HepG2 (cell line): Measurements from ENCODE around the gene ZNF524. TPM values are rescaled to one million over a fixed set of nuclear protein-coding genes. Genes with fewer than 3 reads are reported as not detected.

Source experiments
- ARHGAP35 ChIP-seq: sonication (generic); formaldehyde crosslinking; IDR thresholded peaks from 2 replicates; pipeline ENCODE4 v1.9.0; 2022; ENCODE audit warnings: mild to moderate bottlenecking, inconsistent platforms, moderate library complexity, missing genetic modification reagents, borderline replicate concordance
- BATF2 ChIP-seq: sonication (generic); formaldehyde crosslinking; IDR thresholded peaks from 2 replicates; pipeline ENCODE4 v1.8.0; 2022; ENCODE audit warnings: mild to moderate bottlenecking, missing genetic modification reagents, moderate library complexity
- EZH2 ChIP-seq: conservative IDR thresholded peaks from 2 replicates; pipeline ENCODE4 v1.6.1; 2012; ENCODE audit warnings: mild to moderate bottlenecking, low read depth, low read length, moderate library complexity
- FIP1L1 ChIP-seq: fragments of 200-400 bp; formaldehyde crosslinking; IDR thresholded peaks from 2 replicates; pipeline ENCODE4 v1.6.1; 2018; ENCODE audit warnings: low read depth, mild to moderate bottlenecking, low read length, moderate library complexity, borderline replicate concordance; ENCODE audit not compliant: insufficient read depth
- HBP1 ChIP-seq: IDR thresholded peaks from 2 replicates; pipeline ENCODE4 v1.6.1; 2016; ENCODE audit warnings: low read depth, control low read depth
- HMG20B ChIP-seq: conservative IDR thresholded peaks from 2 replicates; pipeline ENCODE4 v1.6.1; 2016; ENCODE audit warnings: missing genetic modification reagents, missing compliant biosample characterization
- KLF13 ChIP-seq: sonication (generic); formaldehyde crosslinking; IDR thresholded peaks from 2 replicates; pipeline ENCODE4 v1.4.0; 2020; ENCODE audit warnings: mild to moderate bottlenecking, missing genetic modification reagents
- MED8 ChIP-seq: sonication (generic); formaldehyde crosslinking; IDR thresholded peaks from 2 replicates; pipeline ENCODE4 v1.8.1; 2023; ENCODE audit warnings: mild to moderate bottlenecking, missing genetic modification reagents; ENCODE audit not compliant: insufficient replicate concordance
- PHF21A ChIP-seq: sonication (generic); formaldehyde crosslinking; IDR thresholded peaks from 2 replicates; pipeline ENCODE4 v1.5.0; 2020; ENCODE audit warnings: mild to moderate bottlenecking, missing genetic modification reagents
- RBAK ChIP-seq: sonication (generic); formaldehyde crosslinking; IDR thresholded peaks from 2 replicates; pipeline ENCODE4 v1.5.1; 2020; ENCODE audit warnings: mild to moderate bottlenecking, missing genetic modification reagents
- SCMH1 ChIP-seq: sonication (generic); formaldehyde crosslinking; IDR thresholded peaks from 2 replicates; pipeline ENCODE4 v1.9.0; 2021; ENCODE audit warnings: missing genetic modification reagents, mild to moderate bottlenecking, borderline replicate concordance
- SPEN ChIP-seq: sonication (generic); formaldehyde crosslinking; IDR thresholded peaks from 2 replicates; pipeline ENCODE4 v1.5.1; 2020; ENCODE audit warnings: low read depth, mild to moderate bottlenecking, missing genetic modification reagents
- TBX2 ChIP-seq: sonication (generic); formaldehyde crosslinking; IDR thresholded peaks from 2 replicates; pipeline ENCODE4 v1.5.0; 2020; ENCODE audit warnings: missing genetic modification reagents, mild to moderate bottlenecking, borderline replicate concordance
- THAP9 ChIP-seq: sonication (generic); formaldehyde crosslinking; IDR thresholded peaks from 2 replicates; pipeline ENCODE4; 2020; ENCODE audit warnings: missing genetic modification reagents, mild to moderate bottlenecking, borderline replicate concordance
- XRCC5 ChIP-seq: fragments of 200-400 bp; formaldehyde crosslinking; optimal IDR thresholded peaks from 2 replicates; pipeline ENCODE3; 2017; ENCODE audit warnings: mild to moderate bottlenecking, low read length
- ZNF121 ChIP-seq: sonication (generic); formaldehyde crosslinking; IDR thresholded peaks from 2 replicates; pipeline ENCODE4 v1.5.0; 2020; ENCODE audit warnings: mild to moderate bottlenecking, missing genetic modification reagents
- ZNF343 ChIP-seq: sonication (generic); formaldehyde crosslinking; IDR thresholded peaks from 2 replicates; pipeline ENCODE4 v1.4.0; 2020; ENCODE audit warnings: mild to moderate bottlenecking, missing genetic modification reagents
- ZNF563 ChIP-seq: sonication (generic); formaldehyde crosslinking; IDR thresholded peaks from 2 replicates; pipeline ENCODE4 v1.8.0; 2022; ENCODE audit warnings: mild to moderate bottlenecking, moderate library complexity, missing genetic modification reagents
- ZNF672 ChIP-seq: sonication (generic); formaldehyde crosslinking; IDR thresholded peaks from 2 replicates; pipeline ENCODE4 v1.8.1; 2022; ENCODE audit warnings: missing genetic modification reagents
- ZNF720 ChIP-seq: sonication (generic); formaldehyde crosslinking; IDR thresholded peaks from 2 replicates; pipeline ENCODE4 v1.4.0; 2020; ENCODE audit warnings: missing genetic modification reagents
- ZSCAN20 ChIP-seq: sonication (generic); formaldehyde crosslinking; IDR thresholded peaks from 2 replicates; pipeline ENCODE4 v1.4.0; 2020; ENCODE audit warnings: missing genetic modification reagents, mild to moderate bottlenecking, borderline replicate concordance
- polyA plus RNA-seq, 8 experiments: library from polyadenylated mRNA; depleted of rRNA in 3 of 8; stranded (reverse) in 7 of 8; unstranded in 1 of 8; fragments of >200 nt; fragmentation: Illumina TruSeq in 4 of 8; extraction: Trizol in 4 of 8; gene quantifications; 2 replicates each; pipeline versions ENCODE4 v1.2.1 to v1.2.3, GENCODE V29; 2011 to 2016; ENCODE audit warnings: low read depth in 4 of 8, missing spikeins in 1 of 8, mixed read lengths in 1 of 8; ENCODE audit not compliant: insufficient read depth in 1 of 8
- total RNA-seq, 5 experiments: library from RNA; depleted of rRNA; stranded (reverse); fragments of >200 nt; fragmentation: Illumina TruSeq; extraction: Trizol; gene quantifications; 2 replicates each; pipeline ENCODE4 v1.2.3, GENCODE V29; 2016; ENCODE audit warnings: low read depth in 1 of 5
- TF ChIP-seq, protein P1 (sequence below): sonication (generic); formaldehyde crosslinking; IDR thresholded peaks from 2 replicates; pipeline ENCODE4 v1.8.1; 2023; ENCODE audit warnings: missing genetic modification reagents, inconsistent platforms, borderline replicate concordance
- TF ChIP-seq, protein P2 (sequence below): IDR thresholded peaks from 2 replicates; pipeline ENCODE4 v1.6.1; 2016; ENCODE audit warnings: missing genetic modification reagents, missing compliant biosample characterization

The ZNF524 gene
- total and polyA plus RNA-seq, 2 of the 13 experiments (the other 11 are each of a cell fraction or from before 2014, with no cell fraction given) = 3.2 to 4.6 TPM

DNA sequence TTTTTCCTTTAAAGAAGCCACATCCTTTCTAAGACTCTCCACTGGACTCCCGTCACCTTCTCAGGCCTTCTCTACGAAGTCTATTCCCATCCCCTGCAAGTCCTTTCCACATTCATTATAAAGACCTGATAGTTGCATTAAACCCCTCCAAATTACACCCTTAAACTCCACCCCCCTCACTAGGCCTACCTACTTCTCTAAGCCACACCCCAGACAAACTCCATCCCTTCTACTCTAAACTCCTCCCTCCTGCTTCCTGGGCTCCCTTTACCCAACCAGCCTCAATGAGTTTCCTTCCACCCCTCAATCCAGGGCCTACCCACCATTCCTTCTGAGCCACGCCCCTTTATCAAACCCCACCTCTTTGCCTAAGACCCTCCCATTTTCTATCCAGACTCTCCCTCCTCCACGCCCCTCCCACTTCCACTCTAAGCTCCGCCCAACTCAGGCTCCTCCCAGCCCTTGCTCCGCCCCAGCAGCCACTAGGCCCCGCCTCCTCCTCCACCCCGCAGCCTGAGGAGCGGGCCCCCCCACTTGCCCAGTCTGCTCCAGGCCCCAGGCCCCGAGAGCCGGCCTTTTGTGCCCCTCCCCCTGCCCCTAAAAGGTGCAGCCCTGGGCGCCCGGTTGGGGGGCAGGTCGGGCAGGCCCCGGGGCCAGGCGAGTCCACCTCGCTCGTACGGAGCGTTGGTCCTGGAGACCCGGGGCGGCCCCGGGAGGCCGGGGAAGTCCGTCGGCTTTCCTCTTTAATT, 1.2 kb upstream of the ZNF524 start (continued):
- TF ChIP-seq ZNF672 (CRISPR knock-in tag) (no peak), FIP1L1 (no peak), ZNF343 (CRISPR knock-in tag) (no peak), PHF21A (no peak), ZNF563 (CRISPR knock-in tag) (peak; percentile 78; the same call in 1 of the 2 replicates), KLF13 (CRISPR knock-in tag) (no peak), SCMH1 (CRISPR knock-in tag) (no peak), ZSCAN20 (CRISPR knock-in tag) (no peak), SPEN (CRISPR knock-in tag) (no peak), HBP1 (CRISPR knock-in tag) (no peak; the same call in 1 of the 2 replicates), HMG20B (CRISPR knock-in tag) (no peak), THAP9 (CRISPR knock-in tag) (no peak), EZH2 (no peak), RBAK (CRISPR knock-in tag) (no peak), MED8 (CRISPR knock-in tag) (no peak), ZNF720 (no peak), XRCC5 (peak; percentile 47), ZNF121 (CRISPR knock-in tag) (no peak), TBX2 (no peak), BATF2 (CRISPR knock-in tag) (no peak), ARHGAP35 (no peak; the same call in 1 of the 2 replicates)
- TF ChIP-seq, protein P1, sequence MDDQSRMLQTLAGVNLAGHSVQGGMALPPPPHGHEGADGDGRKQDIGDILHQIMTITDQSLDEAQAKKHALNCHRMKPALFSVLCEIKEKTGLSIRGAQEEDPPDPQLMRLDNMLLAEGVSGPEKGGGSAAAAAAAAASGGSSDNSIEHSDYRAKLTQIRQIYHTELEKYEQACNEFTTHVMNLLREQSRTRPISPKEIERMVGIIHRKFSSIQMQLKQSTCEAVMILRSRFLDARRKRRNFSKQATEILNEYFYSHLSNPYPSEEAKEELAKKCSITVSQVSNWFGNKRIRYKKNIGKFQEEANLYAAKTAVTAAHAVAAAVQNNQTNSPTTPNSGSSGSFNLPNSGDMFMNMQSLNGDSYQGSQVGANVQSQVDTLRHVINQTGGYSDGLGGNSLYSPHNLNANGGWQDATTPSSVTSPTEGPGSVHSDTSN (CRISPR knock-in tag) = no peak
- TF ChIP-seq, protein P2, sequence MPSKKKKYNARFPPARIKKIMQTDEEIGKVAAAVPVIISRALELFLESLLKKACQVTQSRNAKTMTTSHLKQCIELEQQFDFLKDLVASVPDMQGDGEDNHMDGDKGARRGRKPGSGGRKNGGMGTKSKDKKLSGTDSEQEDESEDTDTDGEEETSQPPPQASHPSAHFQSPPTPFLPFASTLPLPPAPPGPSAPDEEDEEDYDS (CRISPR knock-in tag) = peak; percentile 88
